PC-9 (cell line): ENCODE results near the gene RABIF. TPM values are rescaled to one million over a fixed set of nuclear protein-coding genes. Genes with fewer than 3 reads are reported as not detected.

Experiments used
- BruUV-seq: library from RNA; stranded (reverse); fragments of 400-500 nt; replicated peaks from 2 replicates; lab custom pipeline; 2021; lab: Mats Ljungman, UMichigan
- CTCF ChIA-PET: fragments of 300-600 bp; sonication (Branson Sonifier 250); formaldehyde crosslinking; loops from one replicate; lab custom pipeline; 2022; ENCODE audit warnings: antibody characterized with exemption; lab: Charles Lee
- POLR2A ChIA-PET: fragments of 300-600 bp; sonication (Branson Sonifier 250); formaldehyde crosslinking; loops from one replicate; lab custom pipeline; 2022; ENCODE audit warnings: antibody characterized with exemption; ENCODE audit not compliant: unreplicated experiment; lab: Charles Lee
- DNase-seq, 2 experiments: peaks; one replicate each; pipeline versions ENCODE4 v3.0.0 to v3.0.0-alpha.2; 2015 to 2022; ENCODE audit warnings: mixed read lengths in 1 of 2
- H2AFZ ChIP-seq: fragments of 200-600 bp; sonication (generic); 2 replicates; pipeline ENCODE4 v1.8.1; 2017; ENCODE audit warnings: antibody characterized with exemption
- H3F3A ChIP-seq: fragments of 200-600 bp; sonication (generic); 2 replicates; pipeline ENCODE4 v1.8.1; 2017; ENCODE audit warnings: antibody characterized with exemption, mild to moderate bottlenecking, low read depth; ENCODE audit not compliant: insufficient read depth
- H3K27ac ChIP-seq: fragments of 200-600 bp; sonication (generic); 2 replicates; pipeline ENCODE4 v1.6.1; 2016; ENCODE audit warnings: mixed run types
- H3K27me3 ChIP-seq: fragments of 200-600 bp; sonication (generic); 2 replicates; pipeline ENCODE4 v1.6.1; 2016; ENCODE audit warnings: low read depth, mixed run types; ENCODE audit not compliant: insufficient read depth
- H3K36me3 ChIP-seq: fragments of 200-600 bp; sonication (generic); 2 replicates; pipeline ENCODE4 v1.6.1; 2016; ENCODE audit warnings: low read depth, mixed run types
- H3K4me1 ChIP-seq: fragments of 200-600 bp; sonication (generic); replicated peaks from 2 replicates; pipeline ENCODE4 v1.6.1; 2016; ENCODE audit warnings: mixed run types; ENCODE audit not compliant: insufficient read depth
- H3K4me2 ChIP-seq: fragments of 200-600 bp; sonication (generic); 2 replicates; pipeline ENCODE4 v1.6.1; 2017; ENCODE audit warnings: mixed run types
- H3K4me3 ChIP-seq: fragments of 200-600 bp; sonication (generic); 2 replicates; pipeline ENCODE4 v1.6.1; 2016; ENCODE audit warnings: mixed run types
- H3K79me2 ChIP-seq: fragments of 200-600 bp; sonication (generic); 2 replicates; pipeline ENCODE4 v1.6.1; 2017; ENCODE audit warnings: low read depth, mixed run types
- H3K9me2 ChIP-seq: fragments of 200-600 bp; sonication (generic); 2 replicates; pipeline ENCODE4 v1.8.1; 2017; ENCODE audit warnings: mild to moderate bottlenecking; ENCODE audit not compliant: insufficient read depth
- H3K9me3 ChIP-seq: fragments of 200-600 bp; sonication (generic); 2 replicates; pipeline ENCODE4 v1.8.1; 2016; ENCODE audit warnings: low read depth; ENCODE audit not compliant: insufficient read depth
- H4K20me1 ChIP-seq: fragments of 200-600 bp; sonication (generic); 2 replicates; pipeline ENCODE4 v1.8.1; 2017; ENCODE audit not compliant: insufficient read depth
- CTCF ChIP-seq: fragments of 200-600 bp; sonication (generic); conservative IDR thresholded peaks from 2 replicates; pipeline ENCODE4 v1.6.1; 2017; ENCODE audit warnings: mixed run types, antibody characterized with exemption, mild to moderate bottlenecking, moderate library complexity
- EZH2 ChIP-seq: fragments of 200-600 bp; sonication (generic); IDR thresholded peaks from 2 replicates; pipeline ENCODE4 v1.8.0; 2017; ENCODE audit warnings: antibody characterized with exemption, low read depth
- intact Hi-C: fragments of 100-400 bp; cut with micrococcal nuclease; formaldehyde crosslinking; loops from one replicate; pipeline ENCODE4 v1.10.0; 2022; ENCODE audit not compliant: unreplicated experiment
- total RNA-seq: library from RNA; stranded (reverse); gene quantifications from 2 replicates; pipeline ENCODE4 v1.2.3, GENCODE V29; 2021

RABIF gene
- total RNA-seq, 1 experiment from 2014 or later, result 10.9 TPM

- no peaks in the 10 kb centered on the region for H4K20me1 ChIP-seq
- POLR2A ChIA-PET, result no interaction called here
- DNase-seq, result no peak
- no peaks in the 10 kb centered on the region for H3K79me2 ChIP-seq
- intact Hi-C loops, result loop anchor here (2.0 kb wide), 1 partner anchor 27 kb away; the partner anchor contains the start of gene PCAT6
- CTCF ChIA-PET, result no interaction called here
- BruUV-seq, result no TSS peak
- H3K9me2 ChIP-seq, result no peaks in the 10 kb centered on the region
- no peaks in the 10 kb centered on the region for H3K27me3 ChIP-seq
- H3K36me3 ChIP-seq, result no peaks in the 10 kb centered on the region
- no peak overlapping the region for H3K4me2 ChIP-seq
- H3K4me3 ChIP-seq, result no peak overlapping the region
- peaks cover 39% of the 10 kb centered on the region for H3K4me1 ChIP-seq
- H3K27ac ChIP-seq, result no peak overlapping the region
- no peak overlapping the region for H2AFZ ChIP-seq
- peaks cover 8% of the 10 kb centered on the region for H3F3A ChIP-seq
- no peaks in the 10 kb centered on the region for H3K9me3 ChIP-seq
- TF ChIP-seq EZH2, result no peak
- no peak for TF ChIP-seq CTCF
These were observed 51.1 kb downstream of the RABIF start for GRCh38 chr1:202837746-202838262.

GRCh38 chr1:202836623-202837403 is 52.1 kb downstream of the RABIF start:
- peaks cover 8% of the 10 kb centered on the region for H3F3A ChIP-seq
- peaks cover 39% of the 10 kb centered on the region for H3K4me1 ChIP-seq
- POLR2A ChIA-PET, result interaction anchor here (0.7 to 0.8 kb wide), 2 partner anchors 24 to 282 kb away, joined by 3 read pairs; no protein-coding TSS in a partner anchor
- no peaks in the 10 kb centered on the region for H4K20me1 ChIP-seq
- H3K4me3 ChIP-seq, result peak overlapping the region; percentile 5; the same call in 1 of the 2 replicates
- CTCF ChIA-PET, result no interaction called here
- H3K27ac ChIP-seq, result 0 out of 2 replicates have a peak overlapping the region, but pooled peaks have one; percentile 4
- no TSS peak for BruUV-seq
- peak; percentile 79 to 83 for DNase-seq
- H2AFZ ChIP-seq, result no peak overlapping the region
- H3K36me3 ChIP-seq, result no peaks in the 10 kb centered on the region
- no peaks in the 10 kb centered on the region for H3K9me3 ChIP-seq
- no peaks in the 10 kb centered on the region for H3K9me2 ChIP-seq
- peak overlapping the region; percentile 66 for H3K4me2 ChIP-seq
- intact Hi-C loops, result loop anchor here (2.0 kb wide), 1 partner anchor 26 kb away; the partner anchor contains the start of gene PCAT6
- H3K79me2 ChIP-seq, result no peaks in the 10 kb centered on the region
- TF ChIP-seq CTCF (no peak), EZH2 (no peak)
- no peaks in the 10 kb centered on the region for H3K27me3 ChIP-seq

- BruUV-seq, result no TSS peak
- ChIA-PET POLR2A (interaction anchor here (0.8 kb wide), 1 partner anchor 25 kb away, joined by 3 read pairs; no protein-coding TSS in a partner anchor), CTCF (interaction anchor here (0.9 kb wide), 1 partner anchor 14 kb away, joined by 3 read pairs; no protein-coding TSS in a partner anchor)
- DNase-seq, result no peak
- Histone ChIP-seq H2AFZ (no peak overlapping the region), H3K4me3 (no peak overlapping the region), H3K4me1 (peaks cover 39% of the 10 kb centered on the region), H3K27ac (0 out of 2 replicates have a peak overlapping the region, but pooled peaks have one; percentile 3), H3K9me2 (no peaks in the 10 kb centered on the region), H3K36me3 (no peaks in the 10 kb centered on the region), H3K27me3 (no peaks in the 10 kb centered on the region), H3K9me3 (no peaks in the 10 kb centered on the region), H3K79me2 (no peaks in the 10 kb centered on the region), H3K4me2 (peak overlapping the region; percentile 66), H3F3A (peaks cover 8% of the 10 kb centered on the region), H4K20me1 (no peaks in the 10 kb centered on the region)
- intact Hi-C loops, result loop anchor here (2.0 kb wide), 1 partner anchor 25 kb away; the partner anchor contains the start of gene PCAT6
- TF ChIP-seq CTCF, result no peak
- no peak for TF ChIP-seq EZH2
These were observed 53.3 kb downstream of the RABIF start for GRCh38 chr1:202835548-202836072.
